OCI-LY1 (cell line): ENCODE data around the gene MICALL2.

Experiments used
- H2AFZ ChIP-seq: fragments of 200-600 bp; sonication (generic), shearing (Covaris generic); 2 replicates; pipeline ENCODE4 v1.6.0; 2014; ENCODE audit warnings: antibody characterized with exemption, mild to moderate bottlenecking, low read length
- H3F3A ChIP-seq: fragments of 200-600 bp; sonication (generic), shearing (Covaris generic); 2 replicates; pipeline ENCODE4 v1.6.0; 2014; ENCODE audit warnings: mild to moderate bottlenecking, antibody characterized with exemption, low read length, moderate library complexity; ENCODE audit not compliant: insufficient read depth
- H3K27ac ChIP-seq: fragments of 200-600 bp; sonication (generic); 2 replicates; pipeline ENCODE4 v1.5.1; 2014; ENCODE audit warnings: low read length, mixed run types, mild to moderate bottlenecking, low read depth; ENCODE audit not compliant: poor library complexity, severe bottlenecking
- H3K27me3 ChIP-seq: fragments of 200-600 bp; sonication (generic); 2 replicates; pipeline ENCODE4 v1.6.0; 2014; ENCODE audit warnings: antibody characterized with exemption, mild to moderate bottlenecking, low read length, moderate library complexity; ENCODE audit not compliant: insufficient read depth
- H3K36me3 ChIP-seq: fragments of 200-600 bp; sonication (generic); 2 replicates; pipeline ENCODE4 v1.6.1; 2014; ENCODE audit warnings: mild to moderate bottlenecking, antibody characterized with exemption, low read length, moderate library complexity, mixed read lengths; ENCODE audit not compliant: insufficient read depth
- H3K4me1 ChIP-seq: fragments of 200-600 bp; sonication (generic); 2 replicates; pipeline ENCODE4 v1.5.1; 2014; ENCODE audit warnings: mild to moderate bottlenecking, low read length, moderate library complexity; ENCODE audit not compliant: insufficient read depth, severe bottlenecking
- H3K4me2 ChIP-seq: fragments of 200-600 bp; sonication (generic), shearing (Covaris generic); 2 replicates; pipeline ENCODE4 v1.6.1; 2014; ENCODE audit warnings: low read length
- H3K4me3 ChIP-seq: fragments of 200-600 bp; sonication (generic); 2 replicates; pipeline ENCODE4 v1.5.1; 2014; ENCODE audit warnings: low read length, low read depth, mild to moderate bottlenecking, mixed read lengths; ENCODE audit not compliant: poor library complexity, severe bottlenecking
- H3K79me2 ChIP-seq: fragments of 200-600 bp; shearing (Covaris generic); 2 replicates; pipeline ENCODE4 v1.6.1; 2016; ENCODE audit warnings: mixed run types, low read length, mixed read lengths; ENCODE audit not compliant: insufficient read depth
- H3K9ac ChIP-seq: fragments of 200-600 bp; sonication (generic), shearing (Covaris generic); 2 replicates; pipeline ENCODE4 v1.6.1; 2014; ENCODE audit warnings: mild to moderate bottlenecking, low read length, mixed read lengths
- H3K9me2 ChIP-seq: fragments of 200-600 bp; sonication (generic), shearing (Covaris generic); 2 replicates; pipeline ENCODE4 v1.6.1; 2014; ENCODE audit warnings: low read depth, mild to moderate bottlenecking, low read length, mixed read lengths
- H3K9me3 ChIP-seq: fragments of 200-600 bp; shearing (Covaris generic); 2 replicates; pipeline ENCODE4 v1.6.1; 2014; ENCODE audit warnings: low read length, mixed read lengths
- H4K20me1 ChIP-seq: fragments of 200-600 bp; sonication (generic), shearing (Covaris generic); 2 replicates; pipeline ENCODE4 v1.6.0; 2016; ENCODE audit warnings: mild to moderate bottlenecking, low read length; ENCODE audit not compliant: insufficient read depth
- EZH2 ChIP-seq: fragments of 200-600 bp; sonication (generic), shearing (Covaris generic); IDR thresholded peaks from 2 replicates; pipeline ENCODE4 v1.8.0; 2017; ENCODE audit warnings: borderline replicate concordance, mixed run types, mild to moderate bottlenecking, antibody characterized with exemption, low read length, moderate library complexity, mixed read lengths
- TF ChIP-seq, protein P1 (sequence below): fragments of 200-600 bp; sonication (generic), shearing (Covaris generic); IDR thresholded peaks from 2 replicates; pipeline ENCODE4 v1.5.1; 2017; ENCODE audit warnings: mild to moderate bottlenecking, antibody characterized with exemption, low read length, moderate library complexity, mixed read lengths

Gene MICALL2

DNA sequence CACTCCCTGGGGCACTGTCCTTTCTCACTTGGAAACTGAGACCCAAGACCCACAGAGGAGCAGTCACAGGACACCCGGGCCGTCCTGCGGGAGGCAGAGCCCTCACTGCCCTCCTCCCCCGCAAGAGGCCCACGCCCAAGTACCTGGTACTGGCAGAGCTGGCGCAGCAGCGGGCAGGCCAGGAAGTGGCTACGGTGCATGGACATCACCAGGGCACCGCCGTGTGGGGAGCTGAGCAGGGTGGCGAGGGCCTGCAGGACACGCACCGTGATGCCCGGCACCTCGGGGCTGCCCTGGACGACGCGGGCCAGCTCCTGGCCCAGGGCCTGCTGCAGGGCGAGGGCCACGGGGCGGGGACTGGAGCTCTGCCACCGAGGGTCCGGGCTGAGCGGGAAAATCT is 20.0 kb upstream of the MICALL2 start:
- H3K36me3 ChIP-seq = peaks cover 78% of the 10 kb centered on the region
- no peaks in the 10 kb centered on the region for H3K9me3 ChIP-seq
- H3K27ac ChIP-seq = no peak overlapping the region
- H3K4me1 ChIP-seq = no peaks in the 10 kb centered on the region
- H2AFZ ChIP-seq = no peak overlapping the region
- no peaks in the 10 kb centered on the region for H3K9me2 ChIP-seq
- H3K4me3 ChIP-seq = no peak overlapping the region
- TF ChIP-seq, protein P1, sequence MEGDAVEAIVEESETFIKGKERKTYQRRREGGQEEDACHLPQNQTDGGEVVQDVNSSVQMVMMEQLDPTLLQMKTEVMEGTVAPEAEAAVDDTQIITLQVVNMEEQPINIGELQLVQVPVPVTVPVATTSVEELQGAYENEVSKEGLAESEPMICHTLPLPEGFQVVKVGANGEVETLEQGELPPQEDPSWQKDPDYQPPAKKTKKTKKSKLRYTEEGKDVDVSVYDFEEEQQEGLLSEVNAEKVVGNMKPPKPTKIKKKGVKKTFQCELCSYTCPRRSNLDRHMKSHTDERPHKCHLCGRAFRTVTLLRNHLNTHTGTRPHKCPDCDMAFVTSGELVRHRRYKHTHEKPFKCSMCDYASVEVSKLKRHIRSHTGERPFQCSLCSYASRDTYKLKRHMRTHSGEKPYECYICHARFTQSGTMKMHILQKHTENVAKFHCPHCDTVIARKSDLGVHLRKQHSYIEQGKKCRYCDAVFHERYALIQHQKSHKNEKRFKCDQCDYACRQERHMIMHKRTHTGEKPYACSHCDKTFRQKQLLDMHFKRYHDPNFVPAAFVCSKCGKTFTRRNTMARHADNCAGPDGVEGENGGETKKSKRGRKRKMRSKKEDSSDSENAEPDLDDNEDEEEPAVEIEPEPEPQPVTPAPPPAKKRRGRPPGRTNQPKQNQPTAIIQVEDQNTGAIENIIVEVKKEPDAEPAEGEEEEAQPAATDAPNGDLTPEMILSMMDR = no peak
- TF ChIP-seq EZH2 = no peak
- H3K79me2 ChIP-seq = no peaks in the 10 kb centered on the region
- no peak overlapping the region for H3K9ac ChIP-seq
- no peak overlapping the region for H3K4me2 ChIP-seq
- no peaks in the 10 kb centered on the region for H3F3A ChIP-seq
- no peaks in the 10 kb centered on the region for H4K20me1 ChIP-seq
- no peaks in the 10 kb centered on the region for H3K27me3 ChIP-seq

DNA sequence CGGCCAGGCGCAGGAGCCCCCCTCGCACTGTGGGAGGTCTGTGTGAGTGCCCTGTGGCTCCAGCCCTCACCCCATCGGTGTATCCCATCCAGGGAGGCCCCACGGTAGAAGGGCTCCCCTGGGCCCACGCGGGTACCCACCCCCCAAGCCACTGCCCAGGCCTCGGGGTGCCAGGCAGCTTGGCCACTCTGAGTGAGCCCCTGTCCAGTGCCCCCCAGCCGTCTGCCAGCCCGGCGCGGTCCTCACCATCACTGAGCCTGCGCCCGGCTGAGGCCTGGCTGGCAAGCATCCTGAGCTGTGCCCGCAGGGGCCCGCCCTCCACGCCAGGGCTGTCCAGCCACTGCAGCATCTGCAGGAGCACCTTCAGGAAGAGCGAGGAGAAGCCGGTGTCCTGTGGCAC is 19.2 kb upstream of the MICALL2 start:
- peaks cover 75% of the 10 kb centered on the region for H3K36me3 ChIP-seq
- no peak for TF ChIP-seq EZH2
- TF ChIP-seq, protein P1 = no peak
- H3K27ac ChIP-seq = no peak overlapping the region

DNA sequence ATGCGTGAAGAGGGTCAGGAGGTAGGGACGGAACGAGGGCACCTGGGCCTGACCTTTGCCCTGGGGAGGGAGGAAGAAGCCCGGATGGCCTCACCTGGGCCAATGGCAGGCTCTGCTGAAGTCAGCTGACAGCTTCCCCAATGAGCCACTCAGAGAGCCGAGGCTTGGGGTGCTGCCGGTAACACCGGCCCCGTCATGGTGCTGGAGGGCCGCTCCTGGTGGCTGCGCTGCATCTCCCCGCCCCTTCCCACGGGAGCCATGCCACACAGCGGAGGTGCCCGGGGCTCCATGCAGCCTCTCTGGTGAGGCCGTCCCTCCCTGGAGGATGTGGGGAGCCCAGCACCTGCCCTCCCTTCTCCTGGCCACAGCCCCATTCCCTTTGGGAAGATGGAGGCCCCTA is 17.6 kb upstream of the MICALL2 start:
- Histone ChIP-seq H2AFZ (no peak overlapping the region), H4K20me1 (no peaks in the 10 kb centered on the region), H3F3A (no peaks in the 10 kb centered on the region), H3K4me2 (no peak overlapping the region), H3K9me2 (no peaks in the 10 kb centered on the region), H3K27me3 (no peaks in the 10 kb centered on the region), H3K4me3 (no peak overlapping the region), H3K9ac (no peak overlapping the region), H3K9me3 (no peaks in the 10 kb centered on the region), H3K4me1 (peaks cover 3% of the 10 kb centered on the region), H3K36me3 (peaks cover 72% of the 10 kb centered on the region), H3K27ac (no peak overlapping the region), H3K79me2 (no peaks in the 10 kb centered on the region)
- no peak for TF ChIP-seq EZH2
- TF ChIP-seq, protein P1 = no peak

More for the DNA sequence above, 19.2 kb upstream of the MICALL2 start:
- no peaks in the 10 kb centered on the region for H3K9me2 ChIP-seq
- no peaks in the 10 kb centered on the region for H3K79me2 ChIP-seq
- no peaks in the 10 kb centered on the region for H3K27me3 ChIP-seq
- peaks cover 3% of the 10 kb centered on the region for H3K4me1 ChIP-seq
- H3K4me2 ChIP-seq = no peak overlapping the region
- no peaks in the 10 kb centered on the region for H4K20me1 ChIP-seq
- no peak overlapping the region for H2AFZ ChIP-seq
- no peak overlapping the region for H3K9ac ChIP-seq
- H3K9me3 ChIP-seq = no peaks in the 10 kb centered on the region
- H3K4me3 ChIP-seq = no peak overlapping the region
- no peaks in the 10 kb centered on the region for H3F3A ChIP-seq
